Mononuclear cell (primary cell): ENCODE data around the gene C1orf35. TPM values are rescaled to one million over a fixed set of nuclear protein-coding genes. Genes with fewer than 3 reads are reported as not detected.

Experiments
- H3K27me3 ChIP-seq: 2 replicates; pipeline ENCODE4 v1.6.0; 2011; ENCODE audit warnings: low read length, control low read depth; ENCODE audit not compliant: insufficient read depth
- H3K4me1 ChIP-seq: 2 replicates; pipeline ENCODE4 v1.5.1; 2011; ENCODE audit warnings: mild to moderate bottlenecking, low read length, control low read depth; ENCODE audit not compliant: insufficient read depth
- H3K4me3 ChIP-seq: 2 replicates; pipeline ENCODE4 v1.5.1; 2011; ENCODE audit warnings: mild to moderate bottlenecking, low read length, moderate library complexity
- H3K9me3 ChIP-seq: 2 replicates; pipeline ENCODE4 v1.5.1; 2011; ENCODE audit warnings: low read depth, mild to moderate bottlenecking, control low read depth, low read length
- total RNA-seq: library from RNA; depleted of rRNA; stranded (reverse); fragments of >200 nt; gene quantifications from one replicate; pipeline ENCODE4 v1.2.3, GENCODE V29; 2012

C1orf35 gene
- total RNA-seq, 1 donor = 6.1 TPM

- H3K27me3 ChIP-seq = no peaks in the 10 kb centered on the region
- H3K9me3 ChIP-seq = no peaks in the 10 kb centered on the region
- H3K4me3 ChIP-seq = no peak overlapping the region
- H3K4me1 ChIP-seq = peaks cover 35% of the 10 kb centered on the region
These were observed 6.5 kb downstream of the C1orf35 start for GRCh38 chr1:228096416-228097332.

- H3K4me3 ChIP-seq = no peak overlapping the region
- no peaks in the 10 kb centered on the region for H3K27me3 ChIP-seq
- no peaks in the 10 kb centered on the region for H3K9me3 ChIP-seq
- peaks cover 35% of the 10 kb centered on the region for H3K4me1 ChIP-seq
These were observed 7.2 kb downstream of the C1orf35 start for GRCh38 chr1:228095938-228096337.

DNA sequence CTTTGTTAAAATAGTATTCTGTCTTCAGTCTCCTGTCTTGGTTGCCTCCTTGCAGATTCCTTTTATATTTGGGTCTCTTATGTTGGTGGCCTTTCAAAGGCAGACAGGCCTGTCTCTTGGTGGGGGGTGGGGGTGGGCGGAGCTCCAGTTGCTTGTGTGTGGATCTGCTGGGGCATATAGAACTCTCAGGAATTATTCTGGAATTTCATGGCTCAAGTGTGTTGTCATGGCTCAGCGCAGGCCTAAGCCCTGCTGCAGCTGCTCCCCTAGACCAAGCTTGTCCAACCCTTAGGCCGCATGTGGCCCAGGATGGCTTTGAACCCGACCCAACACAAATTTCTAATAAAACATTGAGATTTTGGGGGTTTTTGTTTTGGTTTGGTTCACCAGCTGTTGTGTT is 8.0 kb downstream of the C1orf35 start:
- peaks cover 40% of the 10 kb centered on the region for H3K4me1 ChIP-seq

DNA sequence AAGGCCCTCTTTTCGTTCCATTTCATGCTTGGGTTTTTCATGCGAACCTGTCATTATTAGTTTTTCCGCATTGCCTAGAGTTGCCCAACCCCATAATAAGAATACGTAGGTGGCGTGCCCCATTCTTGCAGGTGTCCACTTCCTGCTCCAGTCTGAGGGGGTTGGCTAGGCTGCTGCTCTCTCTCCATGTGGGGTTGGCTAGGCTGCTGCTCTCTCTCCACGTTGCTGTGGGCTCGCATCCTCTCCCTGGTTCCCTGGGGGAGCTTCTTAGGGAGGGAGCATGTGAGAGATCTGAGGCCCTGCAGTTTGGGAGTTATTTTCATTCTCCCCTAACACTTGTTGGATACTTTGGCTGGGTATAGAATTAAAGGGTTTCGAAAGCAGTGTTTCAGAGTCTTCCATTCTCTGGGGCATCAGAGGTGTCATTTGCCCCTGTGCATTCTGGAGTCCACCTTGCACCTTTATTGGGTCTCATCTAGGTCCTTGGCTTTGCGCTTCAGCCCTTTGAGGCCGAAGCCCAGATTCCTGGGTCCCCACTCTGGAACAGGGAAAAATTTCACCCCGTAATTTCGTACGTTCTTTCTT is 8.6 kb downstream of the C1orf35 start:
- H3K27me3 ChIP-seq = no peaks in the 10 kb centered on the region
- H3K9me3 ChIP-seq = no peaks in the 10 kb centered on the region
- H3K4me3 ChIP-seq = no peak overlapping the region
- peaks cover 46% of the 10 kb centered on the region for H3K4me1 ChIP-seq

More for the DNA sequence above, 8.0 kb downstream of the C1orf35 start:
- no peaks in the 10 kb centered on the region for H3K27me3 ChIP-seq
- H3K4me3 ChIP-seq = no peak overlapping the region
- no peaks in the 10 kb centered on the region for H3K9me3 ChIP-seq

DNA sequence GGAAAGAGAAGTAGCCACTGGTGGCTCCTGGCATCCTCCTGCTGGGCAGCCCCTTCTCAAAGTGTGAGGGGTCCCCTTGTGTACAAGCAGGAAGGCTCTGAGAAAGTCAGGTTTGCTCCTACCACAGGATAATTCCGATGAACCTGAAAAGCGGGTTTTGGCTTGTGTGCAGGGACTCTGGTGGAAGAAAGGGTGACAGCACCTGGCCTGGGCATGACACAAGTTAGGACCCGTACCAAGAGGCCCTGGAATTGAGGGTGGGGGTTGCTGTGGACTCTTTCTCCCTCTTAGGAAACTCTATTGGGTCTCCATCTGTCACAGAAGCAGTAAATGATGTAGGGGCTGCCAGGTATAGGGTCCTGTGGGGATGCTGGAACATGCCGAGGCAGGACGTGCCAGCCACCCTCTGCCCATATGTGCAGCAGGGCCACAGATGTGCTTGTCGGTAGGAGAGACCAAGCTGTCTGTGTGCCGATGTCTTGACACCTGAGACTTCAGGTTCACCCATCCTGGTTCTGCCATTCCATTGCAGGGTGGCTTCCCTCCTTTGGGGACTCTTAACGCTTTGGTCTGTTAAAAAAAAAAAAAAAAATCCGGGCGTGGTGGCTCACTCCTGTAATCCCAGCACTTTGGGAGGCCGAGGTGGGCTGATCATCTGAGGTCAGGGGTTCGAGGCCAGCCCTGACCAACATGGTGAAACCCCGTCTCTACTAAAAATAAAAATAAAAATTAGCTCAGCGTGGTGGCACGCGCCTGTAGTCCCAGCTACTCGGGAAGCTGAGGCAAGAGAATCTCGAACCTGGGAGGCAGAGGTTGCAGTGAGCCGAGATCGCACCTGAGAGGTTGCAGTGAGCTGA is 9.8 kb downstream of the C1orf35 start:
- H3K27me3 ChIP-seq = no peaks in the 10 kb centered on the region
- no peaks in the 10 kb centered on the region for H3K9me3 ChIP-seq
- H3K4me3 ChIP-seq = no peak overlapping the region
- peaks cover 58% of the 10 kb centered on the region for H3K4me1 ChIP-seq

- no peaks in the 10 kb centered on the region for H3K27me3 ChIP-seq
- H3K9me3 ChIP-seq = no peaks in the 10 kb centered on the region
- H3K4me3 ChIP-seq = no peak overlapping the region
- H3K4me1 ChIP-seq = peaks cover 66% of the 10 kb centered on the region
These were observed 10.6 kb downstream of the C1orf35 start for GRCh38 chr1:228092342-228093049.

DNA sequence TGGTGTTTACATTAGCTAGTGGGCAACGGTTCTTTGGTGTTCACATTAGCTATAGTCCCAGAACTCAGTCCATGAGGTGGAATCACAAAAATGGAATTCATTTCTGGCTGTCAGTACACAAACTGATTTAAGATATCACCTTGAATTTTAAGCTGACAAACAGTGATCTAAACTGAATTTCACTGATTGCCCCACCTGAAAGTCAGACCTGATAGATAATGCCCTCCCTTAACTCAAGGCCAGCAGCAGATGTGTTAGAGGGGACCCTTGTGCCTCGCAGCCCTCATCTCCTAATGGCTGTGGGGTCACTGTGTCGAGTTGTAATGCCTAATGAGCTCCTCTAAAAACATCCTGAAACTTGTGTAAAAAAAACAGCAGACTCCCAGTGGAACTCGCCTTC is 12.0 kb downstream of the C1orf35 start:
- no peaks in the 10 kb centered on the region for H3K27me3 ChIP-seq
- H3K4me3 ChIP-seq = no peak overlapping the region
- H3K9me3 ChIP-seq = no peaks in the 10 kb centered on the region
- peaks cover 80% of the 10 kb centered on the region for H3K4me1 ChIP-seq

- Histone ChIP-seq H3K4me3 (no peak overlapping the region), H3K4me1 (peaks cover 80% of the 10 kb centered on the region), H3K9me3 (no peaks in the 10 kb centered on the region), H3K27me3 (no peaks in the 10 kb centered on the region)
These were observed 12.5 kb downstream of the C1orf35 start for GRCh38 chr1:228090613-228091081.

DNA sequence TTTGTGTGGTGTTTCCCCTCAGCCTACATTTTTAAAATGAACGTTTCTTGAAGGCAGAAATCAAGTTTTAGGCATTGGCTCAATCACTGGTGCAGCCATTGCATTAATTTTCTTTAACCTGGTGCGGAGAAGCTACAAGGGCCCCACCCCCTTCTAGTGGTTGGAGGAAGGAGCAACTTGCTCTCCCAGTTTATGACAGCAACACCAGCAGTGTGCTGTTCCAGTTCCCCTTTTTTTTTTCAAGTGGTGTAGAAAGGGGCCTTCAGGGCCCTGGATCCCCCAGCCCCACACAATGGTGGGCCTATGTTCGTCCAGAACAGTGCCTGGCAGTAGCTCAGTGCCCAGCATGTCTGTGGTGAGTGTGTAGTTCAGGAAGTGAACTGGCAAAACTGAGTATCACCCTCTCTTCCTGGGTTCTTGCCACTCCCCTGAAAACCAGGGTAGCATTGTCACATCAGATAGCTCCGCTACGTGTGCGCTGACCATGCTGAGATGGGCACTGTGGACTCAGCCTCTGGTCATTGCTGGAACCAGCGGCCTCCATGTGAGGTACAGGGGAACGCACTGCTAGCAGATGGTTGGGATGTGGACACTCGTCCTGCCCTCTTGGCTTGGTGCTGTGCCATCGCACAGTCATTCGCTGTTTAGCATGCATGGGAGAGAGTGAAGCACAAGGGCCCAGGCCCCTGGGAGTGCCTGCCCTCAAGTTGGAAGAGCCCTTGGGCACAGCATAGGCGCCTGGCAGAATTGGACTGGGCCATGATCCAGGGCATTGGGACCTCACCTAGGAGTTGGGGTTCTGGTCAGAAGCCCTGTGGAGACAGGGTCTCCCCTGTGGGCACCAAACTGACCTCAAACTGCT is 13.4 kb downstream of the C1orf35 start:
- H3K4me1 ChIP-seq = peaks cover 83% of the 10 kb centered on the region
- no peak overlapping the region for H3K4me3 ChIP-seq
- no peaks in the 10 kb centered on the region for H3K27me3 ChIP-seq
- H3K9me3 ChIP-seq = no peaks in the 10 kb centered on the region

- Histone ChIP-seq H3K4me3 (no peak overlapping the region), H3K9me3 (no peaks in the 10 kb centered on the region), H3K4me1 (peaks cover 92% of the 10 kb centered on the region), H3K27me3 (no peaks in the 10 kb centered on the region)
These were observed 14.3 kb downstream of the C1orf35 start for GRCh38 chr1:228088586-228089498.

DNA sequence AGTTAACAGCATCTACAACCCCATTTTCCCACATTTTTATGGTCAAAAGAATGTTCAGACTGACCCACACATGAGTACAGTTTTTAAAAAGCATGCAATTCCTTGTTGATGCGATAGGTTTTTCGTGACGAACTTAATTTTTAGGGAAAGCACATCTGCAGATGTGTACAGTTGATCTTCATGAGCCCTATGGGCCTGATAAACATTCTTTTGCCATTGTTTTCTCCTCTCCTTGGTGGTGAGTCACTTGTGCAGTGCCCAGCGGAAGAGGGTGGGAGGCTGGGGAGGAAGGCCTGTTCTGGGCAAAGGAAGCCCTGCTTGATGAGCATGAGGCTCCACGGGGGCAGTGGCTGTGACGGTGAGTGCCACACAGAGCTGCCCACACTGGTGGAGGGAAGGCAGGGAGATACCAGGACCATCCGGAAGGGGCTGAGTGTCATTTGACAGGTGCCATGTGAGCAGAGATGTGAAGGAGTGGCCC is 15.3 kb downstream of the C1orf35 start:
- Histone ChIP-seq H3K4me1 (peaks cover 93% of the 10 kb centered on the region), H3K27me3 (no peaks in the 10 kb centered on the region), H3K4me3 (no peak overlapping the region), H3K9me3 (no peaks in the 10 kb centered on the region)

DNA sequence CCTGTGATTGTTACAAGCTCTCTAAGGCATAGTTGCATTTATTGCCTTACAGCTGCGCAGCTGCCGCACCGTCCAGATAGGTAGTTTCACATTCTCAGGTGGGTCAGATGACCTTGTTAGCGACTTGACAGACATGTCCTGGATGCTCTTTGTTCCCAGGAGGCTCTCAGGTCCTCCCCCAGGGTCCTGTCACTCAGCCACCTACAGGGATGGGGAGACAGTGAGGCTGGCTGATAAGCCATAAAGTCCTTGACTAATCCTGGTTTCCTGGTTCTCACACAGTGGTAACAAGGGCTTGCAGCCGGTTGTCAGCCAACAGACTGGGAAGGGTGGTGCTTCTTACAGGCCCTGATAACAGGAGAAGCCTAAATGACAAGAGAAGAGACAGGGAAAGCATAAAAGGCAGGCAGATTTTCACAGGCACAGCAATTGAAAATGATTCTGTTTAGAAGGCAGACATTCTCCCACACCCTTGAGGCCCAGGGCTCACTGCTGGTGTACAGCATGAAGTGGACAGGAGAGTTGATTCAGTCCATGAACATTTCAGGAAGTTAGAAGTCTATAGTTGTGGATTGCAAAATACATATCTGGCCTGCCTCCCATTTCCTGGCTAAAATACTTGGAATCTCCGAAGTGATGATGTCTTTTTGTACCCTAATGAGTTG is 17.7 kb downstream of the C1orf35 start:
- H3K9me3 ChIP-seq = no peaks in the 10 kb centered on the region
- no peaks in the 10 kb centered on the region for H3K27me3 ChIP-seq
- no peak overlapping the region for H3K4me3 ChIP-seq
- peaks cover 82% of the 10 kb centered on the region for H3K4me1 ChIP-seq
